Aorta (tissue), 5 donors: Measurements from ENCODE around the gene KIR2DL3. TPM values are rescaled to one million over a fixed set of nuclear protein-coding genes. Genes with fewer than 3 reads are reported as not detected.
"Not testable (repeated sequence)": the region's sequence is repeated elsewhere in the genome, so short reads cannot be mapped to it uniquely, and the experiment has no call there.

Source experiments
- ATAC-seq: fragments of 200-7000 bp; cut with Tn5 transposase; one replicate; pipeline ENCODE4 v1.9.1; 2022; ENCODE audit warnings: moderate library complexity; ENCODE audit not compliant: low FRiP score
- DNase-seq, 2 donors: peaks; one replicate each; pipeline ENCODE4 v3.0.0-alpha.2; 2020
- H3K27ac ChIP-seq, 2 donors: one replicate each; pipeline ENCODE4 v1.5.1; 2013; ENCODE audit warnings: low read length in 2 of 2, mild to moderate bottlenecking in 2 of 2, moderate library complexity in 2 of 2, control low read depth in 1 of 2, inconsistent platforms in 1 of 2, low read depth in 1 of 2
- H3K27me3 ChIP-seq, 2 donors: one replicate each; pipeline ENCODE4 v1.6.1; 2013; ENCODE audit warnings: control low read depth in 1 of 2, low read length in 1 of 2, mild to moderate bottlenecking in 1 of 2, moderate library complexity in 1 of 2; ENCODE audit not compliant: insufficient read depth in 2 of 2, control insufficient read depth in 1 of 2
- H3K36me3 ChIP-seq, 2 donors: one replicate each; pipeline ENCODE4 v1.6.1; 2013; ENCODE audit warnings: control low read depth in 1 of 2, low read length in 1 of 2, mild to moderate bottlenecking in 1 of 2; ENCODE audit not compliant: insufficient read depth in 2 of 2, control insufficient read depth in 1 of 2
- H3K4me1 ChIP-seq, 2 donors: one replicate each; pipeline ENCODE4 v1.6.1; 2013; ENCODE audit warnings: low read length in 2 of 2, control low read depth in 1 of 2, mild to moderate bottlenecking in 1 of 2, moderate library complexity in 1 of 2; ENCODE audit not compliant: insufficient read depth in 2 of 2, control insufficient read depth in 1 of 2
- H3K4me3 ChIP-seq, 2 donors: one replicate each; pipeline ENCODE4 v1.5.1; 2013; ENCODE audit warnings: low read length in 2 of 2, control low read depth in 1 of 2, mild to moderate bottlenecking in 1 of 2
- H3K9me3 ChIP-seq: one replicate; pipeline ENCODE4 v1.6.1; 2013; ENCODE audit warnings: mild to moderate bottlenecking, low read length; ENCODE audit not compliant: control insufficient read depth
- WGBS, 2 donors: extraction: QIAGEN DNeasy Blood & Tissue Kit; methylation state at CpG; one replicate each; pipeline ENCODE4 v1.1.7; 2013; 5-methylcytosine and 5-hydroxymethylcytosine counted together
- intact Hi-C, 2 donors: fragments of 100-400 bp; cut with DNase I; formaldehyde crosslinking; loops; one replicate each; pipeline versions ENCODE4 v1.14.2 to v1.15.0; 2022
- long read RNA-seq, 2 donors: library from polyadenylated mRNA; unstranded; transcript quantifications; one replicate each; pipeline ENCODE4 v2.0.0, GENCODE V29; 2020 to 2021
- polyA plus RNA-seq, 2 donors: library from polyadenylated mRNA; stranded (reverse); fragments of 200-250 nt; gene quantifications; one replicate each; pipeline ENCODE4 v1.2.3, GENCODE V29; 2013
- total RNA-seq, 2 donors: library from RNA; stranded (reverse); fragmentation: NEBNext Ultra II Directional; extraction: Animal tissue kit (Norgen Biotek cat#: 25700); gene quantifications; one replicate each; pipeline ENCODE4 v1.2.1, GENCODE V29; 2021
- donor health status: healthy with polysubstance abuse.
- donor health status: Bipolar disorder and iron deficiency.
- donor health status: DM: no; HTN: no; CAD: no.
- donor health status: DM: no; HTN: no; CAD: no.
- donor health status: DM: yes; HTN: yes; CAD: no.

KIR2DL3 gene
- not detected for total RNA-seq
- polyA plus RNA-seq, result not detected
- long read RNA-seq, donor 1, result 0 reads
- long read RNA-seq, donor 2, result 0 reads

GRCh38 chr19:54738306-54738705 lies at the start of gene KIR2DL3:
KIR2DL3 (plus strand) TSS chr19:54738513; CDS start chr19:54738546, 33 bp downstream.
- intact Hi-C loops, result not testable (repeated sequence)

GRCh38 chr19:54691582-54692297 lies 46.6 kb upstream of the KIR2DL3 start:
- H3K4me3 ChIP-seq, result no peak overlapping the region
- no peaks in the 10 kb centered on the region for H3K36me3 ChIP-seq
- 62 to 70% methylated on average over 9 of the region's 9 CpGs for WGBS, 2 donors
- no peak overlapping the region for H3K27ac ChIP-seq
- H3K4me1 ChIP-seq, result no peaks in the 10 kb centered on the region
- intact Hi-C loops, result no loop called here
- ATAC-seq (no peak), DNase-seq (no peak)
- no peaks in the 10 kb centered on the region for H3K9me3 ChIP-seq
- H3K27me3 ChIP-seq, result no peaks in the 10 kb centered on the region

More at GRCh38 chr19:54738306-54738705, at the start of gene KIR2DL3:
- H3K27me3 ChIP-seq, ATAC-seq, H3K9me3 ChIP-seq, H3K27ac ChIP-seq, H3K4me1 ChIP-seq, H3K36me3 ChIP-seq, DNase-seq, H3K4me3 ChIP-seq: not testable (repeated sequence)
- 89% methylated on average over 14 to 16 of the region's 16 CpGs for WGBS, 2 donors

GRCh38 chr19:54692298-54692615 lies 46.1 kb upstream of the KIR2DL3 start:
- Histone ChIP-seq H3K36me3 (no peaks in the 10 kb centered on the region), H3K4me3 (no peak overlapping the region), H3K27ac (no peak overlapping the region), H3K4me1 (no peaks in the 10 kb centered on the region), H3K27me3 (no peaks in the 10 kb centered on the region), H3K9me3 (no peaks in the 10 kb centered on the region)
- ATAC-seq, result no peak
- intact Hi-C loops, result no loop called here
- 64 to 67% methylated on average over 4 of the region's 4 CpGs for WGBS, 2 donors
- no peak for DNase-seq

- DNase-seq, result no peak
- Histone ChIP-seq H3K4me1 (no peaks in the 10 kb centered on the region), H3K27me3 (no peaks in the 10 kb centered on the region), H3K4me3 (no peak overlapping the region), H3K27ac (no peak overlapping the region), H3K9me3 (no peaks in the 10 kb centered on the region), H3K36me3 (no peaks in the 10 kb centered on the region)
- ATAC-seq, result no peak
- WGBS, 2 donors, result 78% methylated on average over 5 of the region's 5 CpGs
- intact Hi-C loops, result no loop called here
Measured at GRCh38 chr19:54694648-54695047, 43.7 kb upstream of the KIR2DL3 start.

GRCh38 chr19:54696117-54696548 lies 42.2 kb upstream of the KIR2DL3 start:
- no peaks in the 10 kb centered on the region for H3K4me1 ChIP-seq
- intact Hi-C loops, result no loop called here
- H3K27ac ChIP-seq, result no peak overlapping the region
- no peaks in the 10 kb centered on the region for H3K36me3 ChIP-seq
- WGBS, 2 donors, result 61 to 71% methylated on average over 8 of the region's 8 CpGs
- H3K4me3 ChIP-seq, result no peak overlapping the region
- no peaks in the 10 kb centered on the region for H3K9me3 ChIP-seq
- no peaks in the 10 kb centered on the region for H3K27me3 ChIP-seq
- ATAC-seq (no peak), DNase-seq (no peak)

GRCh38 chr19:54696766-54697165 lies 41.5 kb upstream of the KIR2DL3 start:
- DNase-seq, result no peak
- Histone ChIP-seq H3K27me3 (no peaks in the 10 kb centered on the region), H3K27ac (no peak overlapping the region), H3K9me3 (no peaks in the 10 kb centered on the region), H3K4me1 (no peaks in the 10 kb centered on the region), H3K4me3 (no peak overlapping the region), H3K36me3 (no peaks in the 10 kb centered on the region)
- intact Hi-C loops, result no loop called here
- WGBS, 2 donors, result 36 to 44% methylated on average over 2 of the region's 2 CpGs
- no peak for ATAC-seq

GRCh38 chr19:54697716-54698115 lies 40.6 kb upstream of the KIR2DL3 start:
- DNase-seq, H3K9me3 ChIP-seq, H3K36me3 ChIP-seq, H3K27me3 ChIP-seq, intact Hi-C loops, H3K27ac ChIP-seq, H3K4me3 ChIP-seq, H3K4me1 ChIP-seq, ATAC-seq: not testable (repeated sequence)
- WGBS, 2 donors, result 80 to 84% methylated on average over 13 of the region's 13 CpGs

- ATAC-seq (no peak), DNase-seq (peak in 1 of 2 donors; percentile 66)
- H3K9me3 ChIP-seq, result no peaks in the 10 kb centered on the region
- H3K27me3 ChIP-seq, result no peaks in the 10 kb centered on the region
- no peaks in the 10 kb centered on the region for H3K36me3 ChIP-seq
- no peak overlapping the region for H3K4me3 ChIP-seq
- intact Hi-C loops, result no loop called here
- no peaks in the 10 kb centered on the region for H3K4me1 ChIP-seq
- H3K27ac ChIP-seq, result no peak overlapping the region
- WGBS, 2 donors, result 66 to 82% methylated on average over 8 of the region's 8 CpGs
Measured at GRCh38 chr19:54704928-54705327, 33.4 kb upstream of the KIR2DL3 start.

GRCh38 chr19:54707962-54708361 lies 30.4 kb upstream of the KIR2DL3 start:
- 70% methylated on average over 4 of the region's 4 CpGs for WGBS, 2 donors
- Histone ChIP-seq H3K36me3 (no peaks in the 10 kb centered on the region), H3K9me3 (no peaks in the 10 kb centered on the region), H3K4me3 (no peak overlapping the region), H3K27me3 (no peaks in the 10 kb centered on the region), H3K27ac (no peak overlapping the region), H3K4me1 (no peaks in the 10 kb centered on the region)
- DNase-seq (no peak), ATAC-seq (no peak)
- intact Hi-C loops, result no loop called here
